ENCODE results near the gene SLC25A6. TPM values are rescaled to one million over a fixed set of nuclear protein-coding genes. Genes with fewer than 3 reads are reported as not detected.
"Not testable (repeated sequence)": the region's sequence is repeated elsewhere in the genome, so short reads cannot be mapped to it uniquely, and the experiment has no call there.

Gene SLC25A6
- total RNA-seq, 1 donor from 2014 or later = 147 TPM

DNA sequence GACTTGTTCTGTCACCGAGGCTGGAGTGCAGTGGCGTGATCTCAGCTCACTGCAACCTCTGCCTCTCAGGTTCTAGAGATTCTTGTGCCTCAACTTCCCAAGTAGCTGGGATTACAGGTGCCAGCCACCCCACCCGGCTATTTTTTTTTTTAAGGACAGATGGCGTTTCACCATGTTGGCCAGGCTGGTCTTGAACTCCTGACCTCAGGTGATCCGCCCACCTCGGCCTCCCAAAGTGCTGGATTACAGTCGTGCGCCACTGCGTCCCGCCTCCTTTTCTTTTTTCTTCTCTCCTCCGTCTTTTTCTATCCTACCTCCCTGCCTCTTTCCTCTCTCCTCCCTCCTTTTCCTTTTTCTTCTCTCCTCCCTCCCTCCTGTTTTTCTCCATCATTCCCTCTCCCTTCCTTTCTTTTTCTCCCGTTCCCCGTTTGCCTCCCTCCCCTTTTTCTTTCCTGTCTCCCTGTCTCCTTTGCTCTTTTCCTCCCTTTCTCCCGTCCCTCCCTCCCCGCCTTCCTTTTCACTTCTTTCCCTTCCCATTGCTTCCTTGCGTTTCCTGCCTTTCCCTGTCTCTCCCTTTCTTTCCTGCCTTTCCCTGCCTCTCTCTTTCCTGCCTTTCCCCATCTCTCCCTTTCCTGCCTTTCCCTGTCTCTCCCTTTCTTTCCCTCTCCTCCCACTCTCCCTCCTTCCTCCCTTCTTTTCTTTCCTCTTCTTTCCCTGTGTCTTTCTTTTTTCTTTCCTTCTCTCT lies 2.1 kb upstream of the SLC25A6 start:
- DNase-seq (ENCODE audit: low spot score) = peak; percentile 17
- intact Hi-C loops (cut with DNase I) = loop anchor here (2.0 to 10.0 kb wide), 4 partner anchors 57 to 931 kb away; partner anchors contain the start of gene AKAP17A

DNA sequence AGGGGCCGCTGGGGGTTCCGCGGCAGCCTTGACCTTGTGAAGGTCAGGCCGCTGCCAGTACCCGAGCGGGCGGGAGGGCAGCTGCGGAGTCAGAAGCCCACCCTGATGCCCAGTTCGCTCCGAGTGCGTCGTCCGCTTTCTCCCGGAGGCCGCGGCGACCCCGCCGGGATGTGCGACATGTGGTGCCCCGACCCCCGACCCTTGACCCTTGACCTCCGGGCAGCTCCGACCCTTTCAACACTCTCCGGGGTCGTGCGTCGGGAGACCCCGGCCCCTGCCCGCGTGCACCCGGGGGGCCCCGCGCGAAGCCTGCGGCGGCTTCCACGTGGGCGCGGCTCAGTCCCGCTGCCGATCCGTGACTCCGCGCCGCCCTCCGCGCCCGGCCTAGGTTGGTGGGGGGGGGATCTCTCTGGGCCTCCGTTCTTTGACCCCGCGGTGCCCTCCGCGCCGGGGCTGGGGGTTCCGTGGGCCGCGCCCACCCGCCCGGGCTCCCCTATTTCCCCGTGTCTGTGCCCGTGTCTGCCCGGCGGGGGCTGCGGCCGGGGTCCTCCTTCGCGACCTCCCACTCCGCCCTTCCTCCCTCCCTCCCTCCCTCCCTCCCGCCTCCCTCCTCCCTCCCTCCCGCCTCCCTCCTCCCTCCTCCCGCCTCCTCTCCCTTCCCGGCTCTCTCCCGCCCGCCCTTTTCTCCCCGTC lies 609 bp upstream of the SLC25A6 start:
- DNase-seq (ENCODE audit: low spot score) = peak; percentile 84
- intact Hi-C loops (cut with DNase I) = loop anchor here (2.0 to 10.0 kb wide), 4 partner anchors 58 to 932 kb away; partner anchors contain the start of gene AKAP17A

GRCh38 chrX:1391370-1391706 lies 575 bp downstream of the SLC25A6 start:
- no peak for DNase-seq (ENCODE audit: low spot score)
- intact Hi-C loops (cut with DNase I) = loop anchor here (5.0 to 10.0 kb wide), 3 partner anchors 144 to 933 kb away; partner anchors contain the start of gene AKAP17A

GRCh38 chrX:1390621-1391369 lies 1.1 kb downstream of the SLC25A6 start:
- intact Hi-C loops (cut with DNase I) = loop anchor here (5.0 to 10.0 kb wide), 3 partner anchors 143 to 934 kb away; partner anchors contain the start of gene AKAP17A
- no peak for DNase-seq (ENCODE audit: low spot score)

- DNase-seq (ENCODE audit: low spot score) = no peak
- intact Hi-C loops (cut with DNase I) = loop anchor here (5.0 to 10.0 kb wide), 3 partner anchors 143 to 935 kb away; partner anchors contain the start of gene AKAP17A
Measured at GRCh38 chrX:1389993-1390285, 2.0 kb downstream of the SLC25A6 start.

DNA sequence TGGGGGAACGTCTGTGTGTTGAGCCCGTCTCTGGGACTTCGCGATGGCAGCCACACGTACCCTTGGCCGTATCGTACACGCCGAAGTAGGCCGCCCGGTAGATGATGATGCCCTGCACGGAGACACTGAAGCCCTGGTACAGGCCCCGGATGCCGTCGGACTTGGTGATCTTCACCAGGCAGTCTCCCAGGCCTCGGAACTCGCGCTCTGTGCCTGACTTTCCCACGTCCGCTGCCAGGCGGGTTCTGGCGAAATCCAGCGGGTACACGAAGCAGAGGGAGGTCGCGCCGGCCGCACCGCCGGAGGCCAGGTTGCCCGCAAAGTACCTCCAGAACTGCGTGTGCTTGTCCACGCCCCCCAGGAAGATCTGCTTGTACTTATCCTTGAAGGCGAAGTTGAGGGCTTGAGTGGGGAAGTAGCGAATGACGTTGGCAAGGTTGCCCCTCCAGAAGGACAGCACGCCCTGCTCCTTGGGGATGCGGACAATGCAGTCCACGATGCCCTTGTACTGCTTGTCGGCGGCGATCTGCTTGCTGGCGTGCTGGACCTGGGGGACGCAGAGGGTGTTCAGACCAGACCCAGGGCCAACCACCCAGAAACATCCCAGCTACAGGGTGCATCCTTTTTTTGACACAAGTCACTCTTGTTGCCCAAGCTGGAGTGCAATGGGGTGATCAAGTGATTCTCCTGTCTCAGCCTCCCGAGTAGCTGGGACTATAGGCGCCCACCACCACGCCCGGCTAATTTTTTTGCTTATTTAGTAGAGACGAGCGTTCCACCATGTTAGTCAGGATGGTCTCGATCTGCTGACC lies 2.5 kb downstream of the SLC25A6 start:
- DNase-seq (ENCODE audit: low spot score) = no peak
- intact Hi-C loops (cut with DNase I) = no loop called here

DNA sequence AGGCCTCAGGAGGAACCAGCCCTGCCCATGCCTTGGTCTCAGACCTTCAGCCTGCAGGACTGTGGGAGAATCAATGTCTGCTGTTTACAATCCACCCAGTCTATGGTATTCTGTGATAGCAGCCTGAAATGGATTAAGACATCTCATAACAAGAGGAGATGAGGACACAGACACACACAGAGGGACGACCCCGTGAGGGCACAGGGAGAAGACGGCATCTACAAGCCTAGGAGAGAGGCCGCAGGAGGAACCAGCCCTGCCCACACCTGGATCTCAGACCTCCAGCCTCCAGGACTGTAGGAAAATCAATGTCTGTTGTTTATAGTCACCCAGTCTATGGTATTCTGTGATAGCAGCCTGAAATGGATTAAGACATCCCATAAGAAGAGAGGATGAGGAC lies 3.3 kb downstream of the SLC25A6 start:
- no peak for DNase-seq (ENCODE audit: low spot score)
- intact Hi-C loops (cut with DNase I) = no loop called here

GRCh38 chrX:1387141-1387776 lies 4.7 kb downstream of the SLC25A6 start:
- DNase-seq (ENCODE audit: low spot score) = no peak
- intact Hi-C loops (cut with DNase I) = no loop called here

DNA sequence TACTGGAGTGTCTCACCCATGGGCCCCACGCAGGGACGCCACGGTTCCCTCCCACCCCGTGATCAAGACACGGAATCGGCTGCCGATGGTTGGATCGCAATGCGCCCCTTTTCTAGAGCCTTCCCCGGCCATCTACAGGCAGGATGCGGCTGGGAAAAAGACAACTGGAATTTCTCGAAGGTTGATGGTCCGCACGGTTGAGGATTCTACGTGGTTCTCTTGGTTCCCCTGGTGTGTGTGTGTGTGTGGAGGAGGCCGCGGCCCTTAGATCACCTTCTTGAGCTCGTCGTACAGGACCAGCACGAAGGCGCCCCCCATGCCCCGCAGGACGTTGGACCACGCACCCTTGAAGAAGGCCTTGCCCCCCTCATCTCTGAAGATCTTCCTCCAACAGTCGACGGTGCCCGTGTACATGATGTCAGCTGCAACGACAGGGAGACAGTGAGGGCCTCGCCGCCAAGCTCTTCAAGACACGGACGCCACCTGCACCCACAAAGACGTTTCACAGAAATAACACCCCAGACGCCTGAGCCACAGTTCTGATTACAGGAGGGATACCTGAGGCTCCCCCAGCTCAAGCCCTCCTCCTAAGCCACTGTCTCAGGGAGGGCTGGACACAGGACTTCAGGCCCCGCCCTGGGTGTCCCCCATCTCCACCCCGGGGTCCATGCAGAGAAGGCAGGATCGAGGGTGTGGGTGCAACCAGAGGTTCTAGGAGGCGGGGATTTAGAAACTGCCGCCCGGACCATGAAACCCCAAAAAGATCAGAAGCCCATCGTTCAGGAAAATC lies 5.4 kb downstream of the SLC25A6 start:
- intact Hi-C loops (cut with DNase I) = no loop called here
- DNase-seq (ENCODE audit: low spot score) = no peak

DNA sequence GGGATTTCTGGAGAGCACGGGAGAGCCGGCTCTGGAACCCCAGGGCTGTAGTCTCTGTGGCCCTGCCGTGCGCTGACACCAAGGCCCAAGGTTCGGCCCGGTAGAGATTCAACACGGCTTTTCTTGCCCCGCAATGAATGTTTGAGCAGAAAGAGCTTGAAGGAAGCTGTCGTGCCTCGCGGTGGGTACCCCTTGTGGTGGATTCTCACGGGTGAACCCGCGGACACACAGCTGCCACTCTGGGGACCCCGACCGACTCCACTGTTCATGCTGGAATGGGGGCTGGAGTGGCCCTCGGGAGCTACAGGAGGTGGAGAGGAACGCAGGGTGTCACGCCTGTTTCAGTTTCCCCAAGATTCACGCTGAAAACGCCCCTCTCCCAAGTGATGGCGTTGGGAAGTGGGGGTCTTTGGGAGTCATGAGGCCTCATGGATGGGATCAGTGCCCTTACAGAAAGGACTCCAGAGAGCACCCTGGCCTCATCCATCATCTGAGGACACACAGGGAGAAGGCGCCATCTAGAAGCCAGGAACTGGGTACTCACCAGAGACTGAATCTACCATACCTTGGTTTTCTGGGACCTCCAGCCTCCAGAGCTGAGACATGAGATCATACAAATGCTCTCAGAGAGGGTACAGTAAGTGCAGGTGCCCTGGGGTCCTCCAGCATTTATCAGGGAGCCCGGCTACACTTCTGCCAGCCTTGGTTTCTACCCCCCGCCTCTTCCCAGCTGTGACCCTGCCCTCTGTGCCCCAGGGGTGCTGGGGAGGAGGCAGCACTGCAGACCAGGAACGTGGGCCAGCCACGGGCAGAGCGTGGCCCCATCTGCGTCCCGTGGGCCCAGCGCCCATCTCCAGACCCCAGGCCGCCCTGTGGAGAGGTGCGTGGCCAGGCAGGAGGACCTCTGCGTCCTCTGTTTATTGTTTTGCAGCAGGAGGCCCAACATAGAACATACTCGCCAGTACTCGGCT lies 6.4 kb downstream of the SLC25A6 start:
- no peak for DNase-seq (ENCODE audit: low spot score)
- intact Hi-C loops (cut with DNase I) = no loop called here

- DNase-seq (ENCODE audit: low spot score) = no peak
- intact Hi-C loops (cut with DNase I) = no loop called here
Measured at GRCh38 chrX:1384658-1385252, 7.2 kb downstream of the SLC25A6 start.

- intact Hi-C loops (cut with DNase I) = no loop called here
Measured at GRCh38 chrX:1380672-1381233, 11.2 kb downstream of the SLC25A6 start.

DNA sequence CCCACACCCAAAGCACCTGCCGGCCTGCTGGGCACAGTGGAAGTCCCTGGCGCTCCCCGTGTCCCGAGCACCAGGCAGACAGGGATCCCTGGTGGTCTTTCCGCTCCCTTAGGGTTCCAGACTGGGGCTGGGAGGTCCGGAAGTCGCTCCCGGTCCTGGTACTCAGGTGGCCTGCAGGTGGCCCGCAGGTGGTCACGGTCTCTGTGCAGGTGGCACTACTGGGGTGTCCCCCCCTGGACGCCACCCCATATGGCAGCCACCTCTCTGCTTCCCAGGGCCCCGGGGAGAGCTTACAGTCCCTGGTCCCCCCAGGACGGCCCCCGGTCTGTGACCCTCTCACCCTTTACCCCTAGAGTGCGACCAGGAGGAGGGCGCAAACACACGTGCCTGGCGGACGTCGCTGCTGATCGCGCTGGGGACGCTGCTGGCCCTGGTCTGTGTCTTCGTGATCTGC lies 13.6 kb downstream of the SLC25A6 start:
- intact Hi-C loops (cut with DNase I) = no loop called here
- DNase-seq (ENCODE audit: low spot score) = no peak

More at GRCh38 chrX:1380672-1381233, 11.2 kb downstream of the SLC25A6 start:
- DNase-seq (ENCODE audit: low spot score) = peak; percentile 35

- intact Hi-C loops (cut with DNase I) = no loop called here
- DNase-seq (ENCODE audit: low spot score) = no peak
Measured at GRCh38 chrX:1368385-1368698, 23.6 kb downstream of the SLC25A6 start.

DNA sequence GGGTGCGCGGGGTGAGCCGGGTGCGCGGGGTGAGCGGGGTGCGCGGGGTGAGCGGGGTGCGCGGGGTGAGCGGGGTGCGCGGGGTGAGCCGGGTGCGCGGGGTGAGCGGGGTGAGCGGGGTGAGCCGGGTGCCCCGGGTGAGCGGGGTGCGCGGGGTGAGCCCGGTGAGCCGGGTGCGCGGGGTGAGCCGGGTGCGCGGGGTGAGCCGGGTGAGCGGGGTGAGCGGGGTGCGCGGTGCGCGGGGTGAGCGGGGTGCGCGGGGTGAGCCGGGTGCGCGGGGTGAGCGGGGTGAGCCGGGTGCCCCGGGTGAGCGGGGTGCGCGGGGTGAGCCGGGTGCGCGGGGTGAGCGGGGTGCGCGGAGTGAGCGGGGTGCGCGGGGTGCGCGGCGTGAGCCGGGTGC lies 25.6 kb downstream of the SLC25A6 start:
- DNase-seq (ENCODE audit: low spot score); intact Hi-C loops (cut with DNase I): not testable (repeated sequence)

DNA sequence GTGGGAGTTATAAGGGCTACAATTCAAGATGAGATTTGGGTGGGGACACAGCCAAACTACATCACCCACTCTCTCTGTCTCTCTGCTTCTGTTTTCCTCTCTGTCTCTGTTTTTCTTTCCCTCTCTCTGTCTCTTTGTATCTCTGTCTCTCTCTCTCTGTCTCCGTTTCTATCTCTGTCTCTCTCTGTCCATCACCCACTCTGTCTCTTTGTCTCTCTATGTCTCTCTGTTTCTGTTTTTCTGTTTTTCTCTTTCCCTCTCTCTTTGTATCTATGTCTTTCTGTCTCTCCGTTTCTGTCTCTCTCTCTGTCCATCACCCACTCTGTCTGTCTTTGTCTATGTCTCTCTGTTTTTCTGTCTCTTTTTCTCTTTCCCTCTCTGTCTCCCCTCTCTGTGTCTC lies 30.0 kb downstream of the SLC25A6 start:
- intact Hi-C loops (cut with DNase I) = no loop called here
- DNase-seq (ENCODE audit: low spot score) = no peak

DNA sequence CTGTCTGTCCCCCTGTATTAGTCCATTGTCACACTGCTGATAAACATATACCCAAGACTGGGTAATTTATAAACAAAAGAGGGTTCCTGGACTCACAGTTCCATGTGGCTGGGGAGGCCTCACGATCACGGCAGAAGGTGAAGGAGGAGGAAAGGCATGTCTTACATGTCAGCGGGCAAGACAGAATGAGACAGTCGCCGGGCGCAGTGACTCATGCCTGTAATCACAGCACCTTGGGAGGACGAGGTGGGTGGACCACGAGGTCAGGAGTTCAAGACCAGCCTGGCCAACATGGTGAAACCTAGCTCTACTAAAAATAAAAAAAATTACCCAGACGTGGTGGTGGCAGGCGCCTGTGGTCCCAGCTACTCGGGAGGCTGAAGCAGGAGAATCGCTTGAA lies 30.6 kb downstream of the SLC25A6 start:
- intact Hi-C loops (cut with DNase I) = no loop called here
- no peak for DNase-seq (ENCODE audit: low spot score)
